GM21528 (cell line): Measurements from ENCODE around the gene ARFIP2.
A peak's percentile ranks its signal among the peaks of the same experiment; 100 is the strongest.

Experiments used
- ATAC-seq: cut with Tn5 transposase; IDR thresholded peaks from one replicate; pipeline ENCODE4 v1.9.1; 2021; ENCODE audit warnings: mild to moderate bottlenecking, moderate library complexity; ENCODE audit not compliant: unreplicated experiment, low FRiP score

ARFIP2 gene

GRCh38 chr11:6448574-6448973, 32.6 kb downstream of the ARFIP2 start:
- ATAC-seq = no peak

- no peak for ATAC-seq
Observed at GRCh38 chr11:6443269-6444003, 37.7 kb downstream of the ARFIP2 start.

GRCh38 chr11:6442441-6442840, 38.7 kb downstream of the ARFIP2 start:
- no peak for ATAC-seq

- no peak for ATAC-seq
Observed at GRCh38 chr11:6440906-6441358, 40.2 kb downstream of the ARFIP2 start, which contains the start of gene HPX. Gene HPX (minus strand): TSS chr11:6440987. CDS start chr11:6440963, 24 bp downstream.

GRCh38 chr11:6438979-6439571, 42.1 kb downstream of the ARFIP2 start:
- no peak for ATAC-seq

- no peak for ATAC-seq
Observed at GRCh38 chr11:6437993-6438392, 43.1 kb downstream of the ARFIP2 start.

GRCh38 chr11:6437423-6437822, 43.7 kb downstream of the ARFIP2 start:
- no peak for ATAC-seq

- peak; percentile 56 for ATAC-seq
Observed at GRCh38 chr11:6433998-6434660, 47.0 kb downstream of the ARFIP2 start.

GRCh38 chr11:6431861-6432260, 49.3 kb downstream of the ARFIP2 start:
- ATAC-seq = no peak

- no peak for ATAC-seq
Observed at GRCh38 chr11:6427516-6427915, 53.6 kb downstream of the ARFIP2 start.
